GM23338 (cell line): ENCODE data around the gene ECM2.

Experiments used
- CTCF ChIP-seq, 2 experiments: fragments of 200-600 bp in 1 of 2; sonication (generic) in 1 of 2; conservative IDR thresholded peaks; 2 replicates each; pipeline versions ENCODE4 v1.5.1 to v1.6.1; 2016 to 2017; ENCODE audit warnings: antibody characterized with exemption in 2 of 2, low read depth in 2 of 2, mild to moderate bottlenecking in 2 of 2, moderate library complexity in 1 of 2
- EZH2 ChIP-seq: fragments of 200-600 bp; sonication (generic); IDR thresholded peaks from one replicate; pipeline ENCODE4 v1.8.0; 2017; ENCODE audit warnings: antibody characterized with exemption, mild to moderate bottlenecking, low read depth; ENCODE audit not compliant: unreplicated experiment
- EZH2phosphoT487 ChIP-seq: fragments of 200-600 bp; sonication (generic); IDR thresholded peaks from one replicate; pipeline ENCODE4 v1.8.1; 2018; ENCODE audit warnings: antibody characterized with exemption; ENCODE audit not compliant: unreplicated experiment
- JUNB ChIP-seq: IDR thresholded peaks from one replicate; pipeline ENCODE4 v1.6.1; 2016; ENCODE audit warnings: antibody characterized with exemption; ENCODE audit not compliant: unreplicated experiment
- POLR2AphosphoS5 ChIP-seq: IDR thresholded peaks from 2 replicates; pipeline ENCODE4 v1.6.1; 2016; ENCODE audit warnings: antibody characterized with exemption, low read depth
- STAT1 ChIP-seq: IDR thresholded peaks from one replicate; pipeline ENCODE4 v1.6.1; 2016; ENCODE audit warnings: antibody characterized with exemption; ENCODE audit not compliant: unreplicated experiment
- TF ChIP-seq, protein P1 (sequence below): IDR thresholded peaks from 2 replicates; pipeline ENCODE4 v1.6.1; 2016; ENCODE audit warnings: antibody characterized with exemption

DNA sequence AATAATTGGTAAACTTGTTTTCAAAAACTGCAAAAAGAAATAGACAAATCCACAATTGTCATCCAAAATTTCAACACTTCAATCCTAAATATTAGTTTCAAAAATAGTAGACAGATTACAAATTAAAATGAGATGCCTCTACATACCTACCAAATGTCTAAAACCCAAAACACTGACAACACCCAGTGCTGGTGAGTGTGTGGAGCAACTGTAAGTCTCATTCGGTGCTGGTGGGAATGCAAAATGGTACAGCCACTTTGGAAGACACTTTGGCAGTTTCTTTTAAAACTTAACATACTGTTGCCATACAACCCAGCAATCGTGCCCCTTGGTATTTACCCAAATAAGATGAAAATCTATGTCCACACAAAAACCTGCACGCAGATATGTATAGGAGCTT is 6.7 kb downstream of the ECM2 start:
- TF ChIP-seq EZH2 (no peak), CTCF (conservative IDR thresholded peaks at IDR 0.05; ENCODE audit: low read depth in 2 of 2) (no peak), EZH2phosphoT487 (no peak), STAT1 (no peak), POLR2AphosphoS5 (no peak), JUNB (no peak)
- TF ChIP-seq, protein P1, sequence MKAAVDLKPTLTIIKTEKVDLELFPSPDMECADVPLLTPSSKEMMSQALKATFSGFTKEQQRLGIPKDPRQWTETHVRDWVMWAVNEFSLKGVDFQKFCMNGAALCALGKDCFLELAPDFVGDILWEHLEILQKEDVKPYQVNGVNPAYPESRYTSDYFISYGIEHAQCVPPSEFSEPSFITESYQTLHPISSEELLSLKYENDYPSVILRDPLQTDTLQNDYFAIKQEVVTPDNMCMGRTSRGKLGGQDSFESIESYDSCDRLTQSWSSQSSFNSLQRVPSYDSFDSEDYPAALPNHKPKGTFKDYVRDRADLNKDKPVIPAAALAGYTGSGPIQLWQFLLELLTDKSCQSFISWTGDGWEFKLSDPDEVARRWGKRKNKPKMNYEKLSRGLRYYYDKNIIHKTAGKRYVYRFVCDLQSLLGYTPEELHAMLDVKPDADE = no peak
